Central memory CD4-positive, alpha-beta T cell (primary cell): Measurements from ENCODE around the gene EVL.
A peak's percentile ranks its signal among the peaks of the same experiment; 100 is the strongest.
"Not testable (repeated sequence)": the region's sequence is repeated elsewhere in the genome, so short reads cannot be mapped to it uniquely, and the experiment has no call there.

Source experiments
- DNase-seq: peaks from one replicate; pipeline ENCODE4 v3.0.0; 2022

The EVL gene

DNA sequence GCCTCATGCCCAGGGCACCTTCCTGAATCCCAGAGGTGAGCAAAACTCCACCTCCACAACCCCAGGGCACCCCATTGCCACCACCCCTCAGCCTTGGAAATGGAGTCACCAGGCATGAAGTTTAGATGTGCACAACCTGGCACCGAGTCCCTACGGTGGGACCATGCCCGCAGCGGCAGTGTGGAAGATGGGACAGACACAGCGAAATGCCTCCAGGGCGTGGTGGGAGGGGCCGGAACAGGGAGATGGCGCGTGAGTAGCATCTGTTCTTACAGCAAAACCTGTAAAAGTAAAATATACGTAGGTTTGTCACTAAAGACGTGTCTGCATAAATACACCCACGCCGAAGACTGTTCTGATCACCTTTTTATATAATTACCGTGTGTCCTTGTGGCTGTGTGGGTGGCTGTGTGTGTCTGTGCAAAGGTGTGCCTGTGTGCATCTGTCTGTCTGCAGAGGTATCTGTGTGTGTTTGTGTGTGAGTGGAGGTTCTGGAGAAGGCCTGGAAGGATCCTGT, 111.6 kb downstream of the EVL start:
- DNase-seq = no peak

DNA sequence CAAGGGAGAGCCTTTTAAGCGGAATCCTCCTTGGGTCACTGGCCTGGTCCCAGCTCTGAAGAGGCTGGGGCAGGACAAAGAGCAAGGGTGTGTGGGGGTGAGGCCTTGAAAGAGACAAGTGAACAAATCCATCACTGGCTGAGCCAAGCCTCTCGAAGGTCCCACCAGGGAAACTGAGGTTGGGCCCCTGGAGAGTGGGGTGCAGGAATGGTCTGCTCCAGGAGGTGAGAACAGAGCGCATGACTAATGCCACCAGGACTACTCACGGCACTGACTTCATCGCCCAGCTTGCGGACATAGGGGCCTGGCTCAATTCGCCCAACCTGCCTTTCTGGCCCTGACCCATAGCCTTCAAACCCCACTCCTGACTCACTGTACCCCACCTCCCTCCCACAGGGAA, 113.5 kb downstream of the EVL start:
- no peak for DNase-seq

DNA sequence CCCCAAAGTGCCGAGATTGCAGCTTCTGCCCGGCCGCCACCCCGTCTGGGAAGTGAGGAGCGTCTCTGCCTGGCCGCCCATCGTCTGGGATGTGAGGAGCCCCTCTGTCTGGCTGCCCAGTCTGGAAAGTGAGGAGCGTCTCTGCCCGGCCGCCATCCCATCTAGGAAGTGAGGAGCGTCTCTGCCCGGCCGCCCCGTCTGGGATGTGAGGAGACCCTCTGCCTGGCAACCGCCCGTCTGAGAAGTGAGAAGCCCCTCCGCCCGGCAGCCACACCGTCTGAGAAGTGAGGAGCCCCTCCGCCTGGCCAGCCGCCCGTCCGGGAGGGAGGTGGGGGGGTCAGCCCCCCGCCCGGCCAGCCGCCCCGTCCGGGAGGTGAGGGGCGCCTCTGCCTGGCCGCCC, 115.4 kb downstream of the EVL start:
- not testable (repeated sequence) for DNase-seq

DNA sequence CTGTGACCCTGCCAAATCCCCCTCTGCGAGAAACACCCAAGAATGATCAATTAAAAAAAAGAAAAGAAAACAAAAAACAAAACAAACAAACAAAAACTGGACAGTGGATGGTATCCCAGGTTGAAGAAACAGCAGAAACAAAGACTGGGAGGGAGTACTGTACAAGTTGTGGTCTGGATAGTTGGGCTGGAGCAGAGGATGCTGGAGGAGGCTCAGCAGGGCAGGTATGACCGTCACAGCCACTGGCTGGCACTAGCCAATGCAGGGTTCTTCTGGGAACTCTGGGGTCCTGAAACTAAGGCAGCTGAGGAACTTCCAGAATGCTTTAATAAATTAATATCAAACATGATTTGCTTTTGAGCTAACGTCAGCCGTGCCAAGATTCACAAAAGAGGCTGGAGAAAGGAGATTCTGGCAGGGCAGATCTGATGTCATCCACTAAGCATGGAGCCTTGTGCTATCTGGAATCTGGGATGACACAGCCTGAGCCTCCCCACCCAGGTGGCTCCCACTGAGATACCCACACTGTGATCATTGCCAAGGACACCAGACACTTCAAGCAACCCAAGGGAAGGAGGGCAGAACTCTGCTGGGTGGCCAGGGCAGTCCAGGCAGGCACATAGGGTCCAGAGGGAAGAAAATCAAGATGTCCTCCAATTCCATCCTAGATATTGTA, 116.8 kb downstream of the EVL start:
- not testable (repeated sequence) for DNase-seq

DNA sequence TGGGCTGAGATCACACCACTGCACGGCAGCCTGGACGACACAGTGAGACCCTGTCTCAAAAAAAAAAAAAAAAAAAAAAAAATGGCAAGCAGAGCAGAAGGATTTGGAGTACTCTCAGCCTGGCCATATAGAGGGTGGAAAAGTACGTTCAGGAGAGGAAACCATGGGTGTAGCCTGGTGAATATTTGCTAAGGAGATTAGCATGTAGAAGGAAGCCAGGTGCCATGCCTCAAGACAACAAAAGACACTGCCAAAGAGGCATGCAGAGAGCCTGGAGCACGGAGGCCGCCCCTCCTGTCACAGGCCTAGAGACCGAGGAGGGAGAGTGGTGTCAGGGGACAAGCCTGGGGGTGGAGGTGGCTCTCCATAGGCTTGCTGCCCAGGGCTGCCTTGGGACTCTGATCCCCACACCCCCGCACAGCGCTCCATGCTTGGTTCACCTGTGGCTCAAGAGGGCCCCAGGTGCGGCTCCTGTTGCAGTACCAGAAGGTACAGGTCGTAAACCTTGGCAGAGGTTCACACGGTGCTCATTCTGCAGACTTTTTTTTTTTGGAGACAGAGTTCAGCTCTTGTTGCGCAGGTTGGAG, 122.1 kb downstream of the EVL start:
- DNase-seq = no peak

DNA sequence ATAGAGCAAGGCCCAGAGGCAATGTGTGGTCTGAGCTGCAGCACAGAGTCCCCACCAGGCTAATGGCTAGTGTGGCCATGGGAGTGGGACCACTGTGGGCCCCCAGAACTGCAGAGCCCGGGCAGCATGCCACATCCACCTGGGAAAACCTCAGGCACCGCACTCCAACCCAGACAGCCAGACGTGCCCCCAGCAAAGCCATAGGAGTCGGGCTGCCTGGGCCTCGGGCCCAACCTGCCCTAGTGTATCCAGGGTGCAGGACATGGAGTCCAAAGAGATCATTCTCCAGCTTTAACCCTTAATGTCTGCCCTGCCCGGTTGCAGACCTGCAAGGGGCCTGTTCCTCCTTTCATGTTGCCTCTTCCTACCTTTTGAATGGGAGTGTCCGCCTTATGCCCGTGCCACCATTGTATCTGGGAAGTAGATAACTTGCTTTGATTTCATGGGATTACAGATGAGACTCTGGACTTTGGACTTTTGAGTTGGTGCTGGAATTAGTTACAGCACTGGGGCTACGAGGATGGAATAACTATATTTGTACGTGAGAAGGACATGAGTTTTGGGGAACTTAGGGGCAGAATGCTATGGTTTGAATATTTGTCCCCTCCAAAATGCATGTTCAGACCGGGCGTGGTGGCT, 123.3 kb downstream of the EVL start:
- DNase-seq = no peak

DNA sequence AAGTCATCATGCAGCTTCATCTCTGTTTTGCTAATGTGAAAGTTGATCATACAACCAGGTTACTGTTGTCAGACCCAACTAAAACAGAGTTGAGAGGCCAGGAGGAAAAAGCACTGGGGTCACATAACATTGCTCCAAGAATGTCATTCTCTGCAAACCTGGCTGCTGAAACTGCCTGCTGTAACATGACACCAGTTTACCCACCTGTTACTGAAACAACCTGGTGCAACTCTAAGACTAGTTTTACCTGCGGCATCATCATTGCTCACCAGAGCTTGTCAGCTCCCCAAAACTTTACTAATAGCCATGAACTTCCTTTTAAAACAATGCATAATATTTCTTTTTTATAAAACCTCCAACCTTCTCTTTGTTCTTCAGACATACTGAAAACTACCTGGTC, 124.9 kb downstream of the EVL start:
- no peak for DNase-seq

DNA sequence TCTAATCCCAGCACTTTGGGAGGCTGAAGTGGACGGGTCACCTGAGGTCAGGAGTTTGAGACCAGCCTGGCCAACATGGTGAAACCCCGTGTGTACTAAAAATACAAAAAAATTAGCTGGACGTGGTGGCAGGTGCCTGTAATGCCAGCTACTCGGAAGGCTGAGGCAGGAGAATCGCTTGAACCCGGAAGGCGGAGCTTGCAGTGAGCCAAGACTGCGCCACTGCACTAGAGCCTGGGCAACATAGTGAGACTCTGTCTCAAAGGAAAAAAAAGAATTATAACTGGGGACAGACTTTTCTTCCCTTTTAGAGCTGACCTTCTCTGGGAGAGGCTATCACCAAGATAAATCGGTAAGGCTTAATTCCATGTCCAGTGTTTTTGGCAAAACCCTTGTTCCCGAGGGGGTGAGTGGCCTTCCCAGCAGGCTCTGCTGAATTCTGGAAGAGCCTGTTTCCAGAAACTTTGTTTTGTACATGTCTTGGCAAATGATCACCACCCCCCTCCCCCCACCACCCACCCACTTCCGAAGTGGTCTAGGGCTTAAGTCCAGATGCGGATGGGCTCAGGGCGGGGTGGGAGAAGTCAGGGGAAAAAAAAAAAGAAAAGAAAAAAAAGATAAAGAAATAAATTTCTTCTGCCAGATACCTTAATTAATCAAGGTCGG, 126.5 kb downstream of the EVL start:
- DNase-seq = no peak

DNA sequence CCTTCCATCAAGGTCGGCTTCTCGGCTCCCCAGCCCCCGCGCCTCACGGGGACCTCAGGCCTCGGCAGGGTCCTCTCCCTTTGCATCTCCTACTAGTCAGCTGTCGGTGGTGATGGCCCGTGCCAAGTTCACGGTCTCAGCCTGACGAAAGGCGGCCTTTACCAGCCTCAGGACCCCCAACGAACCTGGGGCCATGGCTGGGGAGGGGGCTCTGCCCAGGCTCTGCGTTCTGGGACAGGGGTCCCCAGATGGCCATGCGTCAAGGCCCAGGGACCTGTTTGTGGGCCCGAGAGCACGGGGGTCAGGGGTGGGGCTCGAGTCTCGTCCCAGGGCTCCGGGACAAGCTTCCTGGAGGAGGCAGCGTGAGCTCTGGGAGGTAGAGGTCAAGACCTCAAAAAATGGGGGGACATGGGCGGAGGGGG, 127.0 kb downstream of the EVL start:
- DNase-seq = no peak

DNA sequence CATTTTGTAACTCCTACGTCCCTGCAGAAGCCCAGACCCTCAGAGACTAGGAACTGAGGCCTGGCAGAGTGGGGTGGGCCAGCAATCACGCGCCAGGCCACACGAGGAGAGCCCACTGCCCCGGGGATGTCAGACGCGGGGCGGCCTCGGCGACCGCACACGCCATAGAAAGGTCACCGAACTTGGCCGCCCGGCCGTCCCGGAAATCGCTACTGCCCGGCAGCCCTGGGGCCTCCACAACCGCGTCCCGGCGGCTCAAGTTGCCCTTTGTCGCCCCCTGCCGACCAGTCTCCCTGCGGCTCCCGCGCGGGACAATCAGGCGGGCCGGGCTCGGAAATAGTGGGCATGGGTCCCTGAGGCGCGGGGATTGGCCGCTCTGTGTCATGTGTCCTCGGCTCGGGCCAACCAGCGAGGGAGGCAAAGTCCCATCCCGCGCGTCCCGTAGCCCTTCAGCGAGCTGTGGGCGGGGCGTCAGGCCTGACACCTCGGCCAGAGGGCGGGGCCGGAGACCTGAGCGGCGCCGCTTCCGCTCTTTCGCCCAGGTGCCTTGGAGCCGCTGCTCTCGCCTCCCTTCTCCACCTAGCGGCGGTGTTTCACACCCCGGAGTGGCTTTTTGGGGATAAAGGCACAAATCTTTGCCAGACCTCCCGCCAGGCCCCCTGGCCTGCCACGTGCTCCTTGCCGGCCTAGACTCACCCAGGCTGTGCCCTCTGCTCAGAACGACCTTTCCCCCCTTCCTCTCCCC, 127.6 kb downstream of the EVL start:
- peak; percentile 100 for DNase-seq
